ENCODE data around the gene HOGA1. TPM values are rescaled to one million over a fixed set of nuclear protein-coding genes. Genes with fewer than 3 reads are reported as not detected.

The HOGA1 gene
- total RNA-seq, 2 experiments from 2014 or later: not detected

GRCh38 chr10:97587183-97587582, 3.0 kb downstream of the HOGA1 start:
- Mint-ChIP-seq H3K4me3 (no peak overlapping the region), H3K36me3 (no peaks in the 10 kb centered on the region), H3K4me1 (ENCODE audit: low read depth) (no peaks in the 10 kb centered on the region), H3K27ac (no peak overlapping the region), H3K9me3 (no peaks in the 10 kb centered on the region), H3K27me3 (no peaks in the 10 kb centered on the region)
- ChIA-PET CTCF (interaction anchor here (1.7 kb wide), 1 partner anchor 16 kb away, joined by 4 read pairs; no protein-coding TSS in a partner anchor), POLR2A (no interaction called here)
- intact Hi-C loops (cut with micrococcal nuclease): no loop called here
- no peak for DNase-seq

GRCh38 chr10:97589479-97589878, 5.3 kb downstream of the HOGA1 start, which contains the start of gene C10orf62:
Gene C10orf62, plus strand, starts transcription at chr10:97589721. Its CDS starts 177 bp downstream, at chr10:97589898.
- Mint-ChIP-seq H3K27ac (no peak within 1 kb of the TSS), H3K4me1 (ENCODE audit: low read depth) (no peaks in the 10 kb centered on the region), H3K36me3 (no peaks in the 10 kb centered on the region), H3K4me3 (no peak within 1 kb of the TSS), H3K27me3 (no peaks in the 10 kb centered on the region), H3K9me3 (no peaks in the 10 kb centered on the region)
- ChIA-PET POLR2A (no interaction called here), CTCF (no interaction called here)
- intact Hi-C loops (cut with micrococcal nuclease): no loop called here
- DNase-seq: no peak

- H3K4me1 Mint-ChIP-seq (ENCODE audit: low read depth): no peaks in the 10 kb centered on the region
- POLR2A ChIA-PET: no interaction called here
- no peak overlapping the region for H3K27ac Mint-ChIP-seq
- CTCF ChIA-PET: interaction anchor here (1.3 kb wide), 1 partner anchor 380 kb away, joined by 4 read pairs; no protein-coding TSS in a partner anchor
- no peaks in the 10 kb centered on the region for H3K9me3 Mint-ChIP-seq
- H3K27me3 Mint-ChIP-seq: no peaks in the 10 kb centered on the region
- H3K36me3 Mint-ChIP-seq: no peaks in the 10 kb centered on the region
- no peak overlapping the region for H3K4me3 Mint-ChIP-seq
- intact Hi-C loops (cut with micrococcal nuclease): no loop called here
- peak; percentile 16 for DNase-seq
Observed at GRCh38 chr10:97590082-97590747, 6.0 kb downstream of the HOGA1 start.

GRCh38 chr10:97590748-97591495, 6.7 kb downstream of the HOGA1 start:
- ChIA-PET CTCF (interaction anchor here (1.3 kb wide), 1 partner anchor 381 kb away, joined by 4 read pairs; no protein-coding TSS in a partner anchor), POLR2A (no interaction called here)
- H3K4me1 Mint-ChIP-seq (ENCODE audit: low read depth): no peaks in the 10 kb centered on the region
- no peak for DNase-seq
- H3K27ac Mint-ChIP-seq: no peak overlapping the region
- H3K36me3 Mint-ChIP-seq: no peaks in the 10 kb centered on the region
- H3K4me3 Mint-ChIP-seq: no peak overlapping the region
- intact Hi-C loops (cut with micrococcal nuclease): no loop called here
- no peaks in the 10 kb centered on the region for H3K27me3 Mint-ChIP-seq
- no peaks in the 10 kb centered on the region for H3K9me3 Mint-ChIP-seq

DNA sequence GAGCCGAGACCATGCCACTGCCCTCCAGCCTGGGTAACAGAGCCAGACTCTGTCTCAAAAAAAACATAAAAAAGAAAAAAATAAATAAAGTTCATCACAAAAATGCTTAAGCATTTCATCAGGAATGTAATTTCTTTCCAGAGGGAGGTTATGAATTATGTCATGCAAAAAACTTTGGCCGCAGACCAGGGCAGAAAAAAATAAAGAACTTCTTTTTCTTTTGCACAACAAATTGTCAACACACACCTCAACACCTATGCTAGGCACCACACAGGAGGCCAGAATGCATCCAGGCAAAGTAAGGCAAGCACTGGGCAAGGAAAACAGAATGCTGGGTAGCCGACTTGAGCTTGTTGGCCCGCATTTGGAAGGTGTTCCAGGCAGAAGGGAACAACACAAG, 9.2 kb downstream of the HOGA1 start:
- Mint-ChIP-seq H3K27ac (no peak overlapping the region), H3K9me3 (no peaks in the 10 kb centered on the region), H3K36me3 (no peaks in the 10 kb centered on the region), H3K4me1 (ENCODE audit: low read depth) (no peaks in the 10 kb centered on the region), H3K4me3 (no peak overlapping the region), H3K27me3 (no peaks in the 10 kb centered on the region)
- intact Hi-C loops (cut with micrococcal nuclease): no loop called here
- ChIA-PET CTCF (no interaction called here), POLR2A (no interaction called here)
- DNase-seq: no peak

GRCh38 chr10:97596101-97597082, 12.2 kb downstream of the HOGA1 start:
- Mint-ChIP-seq H3K27me3 (no peaks in the 10 kb centered on the region), H3K27ac (no peak overlapping the region), H3K4me3 (no peak overlapping the region), H3K9me3 (no peaks in the 10 kb centered on the region), H3K36me3 (no peaks in the 10 kb centered on the region), H3K4me1 (ENCODE audit: low read depth) (no peaks in the 10 kb centered on the region)
- intact Hi-C loops (cut with micrococcal nuclease): no loop called here
- DNase-seq: no peak
- ChIA-PET POLR2A (interaction anchor here (0.6 kb wide), 1 partner anchor 196 kb away, joined by 3 read pairs; no protein-coding TSS in a partner anchor), CTCF (interaction anchor here (0.7 kb wide), 1 partner anchor 314 kb away, joined by 3 read pairs; no protein-coding TSS in a partner anchor)

- CTCF ChIA-PET: interaction anchor here (0.8 to 1.3 kb wide), 3 partner anchors 15 to 63 kb away, joined by 3 read pairs; no protein-coding TSS in a partner anchor
- Mint-ChIP-seq H3K36me3 (no peaks in the 10 kb centered on the region), H3K27ac (no peak overlapping the region)
Observed at GRCh38 chr10:97597778-97598177, 13.6 kb downstream of the HOGA1 start.

GRCh38 chr10:97598407-97599271, 14.4 kb downstream of the HOGA1 start:
- Mint-ChIP-seq H3K9me3 (no peaks in the 10 kb centered on the region), H3K27me3 (no peaks in the 10 kb centered on the region), H3K4me1 (ENCODE audit: low read depth) (no peaks in the 10 kb centered on the region), H3K4me3 (no peak overlapping the region), H3K27ac (no peak overlapping the region), H3K36me3 (no peaks in the 10 kb centered on the region)
- intact Hi-C loops (cut with micrococcal nuclease): no loop called here
- ChIA-PET POLR2A (no interaction called here), CTCF (interaction anchor here (0.8 to 1.7 kb wide), 4 partner anchors 14 to 64 kb away, joined by 3 to 5 read pairs (median 3); partner anchors contain the start of gene ANKRD2)
- DNase-seq: no peak

More at GRCh38 chr10:97597778-97598177, 13.6 kb downstream of the HOGA1 start:
- Mint-ChIP-seq H3K27me3 (no peaks in the 10 kb centered on the region), H3K4me3 (no peak overlapping the region), H3K4me1 (ENCODE audit: low read depth) (no peaks in the 10 kb centered on the region), H3K9me3 (no peaks in the 10 kb centered on the region)
- DNase-seq: no peak
- intact Hi-C loops (cut with micrococcal nuclease): no loop called here
- POLR2A ChIA-PET: no interaction called here

DNA sequence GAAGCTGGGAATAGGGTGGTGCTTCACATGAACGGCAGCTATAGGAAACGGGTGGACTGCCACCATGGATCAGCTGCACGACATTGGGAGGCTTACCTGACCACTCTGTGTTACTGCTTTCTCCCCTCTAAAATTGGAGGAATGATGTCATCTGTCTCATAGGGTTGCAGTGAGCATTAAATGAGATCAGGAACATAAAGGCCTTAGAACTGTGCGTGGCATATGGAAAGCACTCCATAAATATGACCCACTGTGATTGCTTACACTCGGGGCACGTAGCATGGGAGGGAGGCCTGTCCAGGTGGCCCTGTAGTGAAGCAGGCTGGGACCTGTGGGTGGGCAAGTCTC, 15.1 kb downstream of the HOGA1 start:
- intact Hi-C loops (cut with micrococcal nuclease): no loop called here
- DNase-seq: no peak
- CTCF ChIA-PET: interaction anchor here (1.7 kb wide), 1 partner anchor 27 kb away, joined by 5 read pairs; the partner anchor contains the start of gene ANKRD2
- POLR2A ChIA-PET: no interaction called here
- no peaks in the 10 kb centered on the region for H3K4me1 Mint-ChIP-seq (ENCODE audit: low read depth)
- H3K4me3 Mint-ChIP-seq: no peak overlapping the region
- H3K27me3 Mint-ChIP-seq: no peaks in the 10 kb centered on the region
- no peaks in the 10 kb centered on the region for H3K36me3 Mint-ChIP-seq
- H3K27ac Mint-ChIP-seq: no peak overlapping the region
- no peaks in the 10 kb centered on the region for H3K9me3 Mint-ChIP-seq

DNA sequence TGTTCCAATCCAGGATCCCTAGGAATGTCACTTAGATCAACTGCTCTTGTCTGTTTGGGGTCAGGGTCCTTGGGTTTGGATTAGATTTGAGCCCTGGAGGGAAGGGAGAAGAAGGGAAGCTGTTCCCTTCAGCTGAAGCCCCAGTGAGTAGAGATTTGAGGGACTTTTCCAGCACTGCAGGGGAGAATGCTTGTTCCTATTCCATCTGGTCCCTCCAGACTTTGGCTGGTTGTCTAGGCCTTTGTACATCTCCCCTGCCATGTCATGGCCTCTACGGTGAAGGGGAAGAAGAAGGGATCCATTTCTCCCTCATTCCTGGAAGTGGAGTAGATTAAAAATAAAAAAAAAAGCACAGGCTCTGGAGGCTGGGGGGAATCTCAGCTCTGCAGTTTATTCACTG, 16.4 kb downstream of the HOGA1 start:
- Mint-ChIP-seq H3K36me3 (no peaks in the 10 kb centered on the region), H3K4me3 (no peak overlapping the region), H3K4me1 (ENCODE audit: low read depth) (no peaks in the 10 kb centered on the region), H3K27me3 (no peaks in the 10 kb centered on the region), H3K9me3 (no peaks in the 10 kb centered on the region), H3K27ac (no peak overlapping the region)
- ChIA-PET CTCF (interaction anchor here (1.7 kb wide), 1 partner anchor 29 kb away, joined by 5 read pairs; the partner anchor contains the start of gene ANKRD2), POLR2A (no interaction called here)
- intact Hi-C loops (cut with micrococcal nuclease): no loop called here
- no peak for DNase-seq

All from activated CD4-positive, alpha-beta memory T cell treated with anti-CD3 and anti-CD28 coated beads for 36 hours (primary cell).